Muscle of back (tissue), 11 donors: ENCODE results near the gene AMER2. TPM values are rescaled to one million over a fixed set of nuclear protein-coding genes. Genes with fewer than 3 reads are reported as not detected.
A peak's percentile ranks its signal among the peaks of the same experiment; 100 is the strongest.
"Not testable (repeated sequence)": the region's sequence is repeated elsewhere in the genome, so short reads cannot be mapped to it uniquely, and the experiment has no call there.

Experiments used
- DNase-seq, 3 donors: peaks; one replicate each; pipeline versions ENCODE4 v3.0.0 to v3.0.0-alpha.2; 2013
- polyA plus RNA-seq, 10 donors: library from polyadenylated mRNA; unstranded; fragments of 120-200 nt; gene quantifications; one replicate each; pipeline ENCODE4 v1.2.1, GENCODE V29; 2013; ENCODE audit not compliant: insufficient read length in 10 of 10

AMER2 gene
- polyA plus RNA-seq, 10 donors, result 0.03 to 0.50 (median 0.06) TPM

DNA sequence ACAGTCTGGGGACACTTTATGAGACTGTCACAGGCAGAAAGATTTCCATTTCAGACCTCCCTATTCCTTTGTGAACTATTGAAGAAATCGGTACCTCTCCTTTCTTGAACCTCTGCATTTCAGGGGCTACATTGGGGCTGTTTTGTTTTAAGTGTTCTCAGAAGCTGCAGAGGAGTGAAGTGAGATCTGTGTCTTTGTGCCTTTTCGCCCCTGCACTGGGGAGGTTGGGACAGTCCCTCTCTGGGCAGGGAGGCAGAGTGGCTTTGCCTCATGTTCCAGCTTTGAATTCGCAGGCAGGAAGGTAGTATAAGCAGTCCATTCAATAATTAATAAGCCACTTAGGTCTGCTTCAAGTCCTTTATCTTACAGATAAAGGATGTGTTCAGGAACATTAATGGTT is 9.5 kb upstream of the AMER2 start:
- DNase-seq, result no peak

DNA sequence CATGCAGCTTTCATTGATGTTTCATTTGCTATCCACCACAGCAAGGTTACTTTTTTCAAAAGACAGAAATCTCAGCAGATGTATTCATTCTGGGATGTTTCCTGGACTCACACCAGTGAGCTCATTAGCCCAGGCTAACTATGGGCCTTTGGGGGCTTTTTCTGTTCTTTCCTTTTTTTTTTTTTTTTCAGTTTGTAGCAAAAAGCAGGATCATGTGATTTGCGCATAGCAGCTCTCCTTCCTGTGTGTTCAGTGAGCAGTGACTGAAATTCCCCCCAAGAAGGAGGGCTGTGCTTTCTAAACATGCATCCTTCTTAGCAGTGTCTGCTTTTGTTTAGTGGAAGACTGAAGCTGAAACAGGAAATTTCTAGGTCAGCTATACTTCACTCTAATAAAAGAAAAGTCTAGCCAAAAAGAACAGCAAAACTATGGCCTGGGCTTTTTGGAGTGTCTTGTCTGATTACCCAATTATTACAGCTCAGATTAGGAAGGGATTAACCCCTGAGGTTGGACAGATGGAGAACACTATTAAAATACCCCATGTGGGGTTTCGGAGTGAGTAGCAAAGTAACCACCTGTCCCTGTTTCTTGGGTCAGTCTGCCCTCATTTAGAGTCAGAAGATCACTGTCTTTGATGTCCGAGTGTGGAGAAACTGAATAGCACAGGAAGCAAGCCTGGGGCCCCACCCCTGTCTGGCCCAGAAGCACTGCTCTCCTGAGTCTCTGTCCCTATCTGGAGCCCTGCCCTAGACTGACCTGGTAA is 8.9 kb upstream of the AMER2 start:
- peak in 1 of 3 donors; percentile 42 for DNase-seq

DNA sequence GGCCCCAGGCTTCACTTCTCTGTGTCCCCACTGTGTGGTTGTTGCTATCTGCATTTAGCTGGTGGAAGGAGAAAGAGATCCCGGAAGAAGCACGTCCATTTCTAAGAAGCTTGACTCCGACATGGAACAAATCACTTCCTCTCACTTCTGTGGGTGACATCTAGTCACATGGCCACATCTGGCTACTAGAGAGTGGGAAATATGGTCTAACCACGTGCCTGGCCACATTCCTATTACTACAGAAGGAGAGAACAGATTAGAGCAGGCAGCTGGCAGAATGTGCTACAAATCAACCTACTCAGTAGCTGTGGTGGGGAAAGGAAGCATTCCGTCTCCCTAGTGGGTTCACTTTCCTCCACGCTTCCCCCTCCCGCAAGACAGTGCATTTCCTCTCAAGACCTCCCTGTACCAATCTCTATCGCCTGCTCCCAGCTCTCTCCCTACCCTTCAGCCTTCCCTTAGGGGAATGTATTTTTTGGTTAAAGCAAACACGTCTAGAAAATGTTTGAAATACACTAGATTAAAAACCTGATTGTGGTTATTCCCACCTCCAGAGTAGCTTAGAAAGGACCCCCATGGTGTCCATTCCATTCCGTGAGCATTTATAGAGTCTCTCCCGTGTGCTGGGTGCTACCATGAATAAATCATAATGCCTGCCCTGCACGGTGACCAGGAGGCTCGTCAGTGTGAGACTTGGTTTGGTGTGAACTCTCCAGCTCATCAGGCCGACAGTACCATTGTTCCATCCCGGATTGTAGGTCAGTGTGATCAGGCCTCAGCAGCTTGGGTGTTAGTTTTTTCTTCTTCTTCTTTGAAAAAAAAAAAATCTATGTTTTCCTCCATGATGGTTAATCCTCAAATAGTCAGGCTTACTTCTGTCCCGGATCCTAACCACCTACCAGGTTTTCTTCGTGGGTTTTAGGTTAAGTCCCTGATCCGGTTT is 8.0 kb upstream of the AMER2 start:
- DNase-seq, result no peak

DNA sequence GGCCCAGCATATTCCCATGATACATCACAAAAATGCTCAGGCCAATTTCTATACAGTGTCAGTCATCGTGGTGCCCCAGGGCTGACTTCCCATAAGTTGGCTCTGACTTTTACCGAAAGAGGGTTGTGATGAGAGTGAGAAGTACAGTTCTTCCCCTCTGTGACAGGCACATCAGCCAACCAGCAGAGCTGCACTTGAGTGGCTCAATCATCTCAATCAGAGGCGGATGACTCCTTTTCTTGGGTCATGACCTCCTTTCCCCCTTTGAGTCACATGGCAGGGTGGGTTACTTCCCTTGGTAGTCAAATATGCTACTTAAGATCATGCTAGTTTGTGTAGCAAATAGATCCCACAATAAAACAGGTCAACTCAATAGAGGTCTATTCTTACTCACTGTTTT is 6.9 kb upstream of the AMER2 start:
- no peak for DNase-seq

DNA sequence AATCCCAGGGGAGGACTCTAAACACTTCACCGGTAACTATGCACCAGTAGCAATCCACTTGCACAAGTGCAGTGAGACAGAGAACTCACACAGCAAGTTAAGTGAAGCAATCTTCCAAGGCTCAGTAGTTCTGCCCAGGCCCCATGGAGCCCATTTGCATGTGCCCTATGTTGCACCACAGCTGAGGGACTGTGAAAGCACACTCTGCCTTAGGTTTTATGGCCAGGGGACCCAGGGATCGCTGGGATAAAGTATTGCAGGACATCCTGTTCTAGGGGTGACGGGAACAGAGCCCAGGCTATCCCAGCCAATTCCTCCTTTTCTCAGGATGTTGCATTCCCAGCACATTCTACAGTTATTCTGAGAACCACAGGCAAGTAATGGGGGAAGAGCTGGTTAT is 6.0 kb upstream of the AMER2 start:
- no peak for DNase-seq

DNA sequence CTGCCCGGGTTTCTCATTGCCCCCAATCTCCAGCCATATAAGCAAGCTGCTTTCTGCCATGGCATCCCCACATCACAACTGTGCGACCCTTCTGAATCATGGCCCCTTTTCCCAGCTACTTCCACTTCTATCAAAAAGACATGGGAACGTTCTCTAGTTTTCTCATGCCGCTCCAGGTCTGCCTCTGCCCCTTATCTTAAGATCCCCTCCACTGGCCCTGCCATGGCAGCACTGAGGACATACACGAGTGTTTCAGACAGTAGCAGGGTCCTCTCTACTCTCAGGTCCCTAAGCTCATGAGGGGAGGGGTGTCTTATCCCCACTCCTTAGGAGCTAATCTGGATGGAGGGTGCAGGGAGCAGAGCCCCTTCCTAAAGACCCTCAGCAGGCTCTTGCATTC is 5.5 kb upstream of the AMER2 start:
- DNase-seq, result no peak

DNA sequence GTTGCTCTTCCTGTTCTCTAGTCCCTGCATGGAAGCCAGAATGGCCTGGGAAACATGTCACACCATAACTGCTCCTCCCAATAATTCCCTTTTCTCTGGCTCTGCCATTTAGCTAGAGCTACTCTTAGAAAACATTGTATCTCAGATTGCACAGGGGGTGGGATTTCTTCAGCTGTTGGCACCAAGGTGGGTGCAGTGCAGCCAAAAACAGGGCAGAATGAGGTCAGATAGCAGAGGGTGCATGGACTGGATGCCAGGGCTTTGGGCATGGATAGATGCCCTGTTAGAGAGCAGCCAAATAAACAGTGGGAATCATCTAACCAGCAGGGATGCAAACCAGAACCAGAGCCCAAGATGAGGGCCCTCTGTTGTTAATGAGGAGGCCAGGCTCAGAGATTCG is 4.9 kb upstream of the AMER2 start:
- DNase-seq, result no peak

DNA sequence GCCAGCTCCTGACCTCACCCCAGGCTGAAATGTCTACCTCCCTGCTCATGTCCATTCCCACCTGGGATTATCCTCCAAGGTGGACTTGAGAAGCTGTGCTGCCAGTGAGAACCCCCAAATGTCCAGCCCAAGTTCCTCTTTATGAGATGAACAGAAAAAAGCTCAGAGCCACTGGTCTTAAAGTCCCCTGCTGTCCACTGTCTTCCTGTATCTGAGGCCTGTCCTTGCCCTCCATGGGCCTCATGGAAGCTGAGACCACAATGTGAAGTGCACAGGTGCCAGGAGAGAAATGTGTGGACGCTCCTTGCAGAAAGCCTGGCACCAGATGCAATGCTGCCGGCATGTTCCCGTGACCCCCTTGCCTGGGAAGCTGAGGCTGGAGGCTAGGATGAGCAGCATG is 3.3 kb upstream of the AMER2 start:
- no peak for DNase-seq

DNA sequence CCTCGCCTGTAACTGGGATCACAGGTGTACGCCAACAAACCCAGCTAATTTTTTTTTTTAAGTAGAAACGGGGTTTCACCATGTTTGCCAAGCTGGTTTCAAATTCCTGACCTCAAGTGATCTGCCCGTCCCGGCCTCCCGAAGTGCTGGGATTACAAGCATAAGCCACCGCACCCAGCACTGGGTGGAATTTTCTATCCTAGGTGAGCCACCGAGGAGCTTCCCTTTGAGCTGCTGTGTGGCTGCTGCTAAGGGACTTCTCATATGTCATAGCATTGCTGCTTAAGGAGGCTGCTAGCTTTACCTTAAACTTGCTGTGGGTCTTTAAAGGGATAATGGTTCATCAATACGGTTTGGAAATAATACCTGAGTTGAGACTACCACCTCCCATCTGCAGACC is 2.9 kb upstream of the AMER2 start:
- no peak for DNase-seq

DNA sequence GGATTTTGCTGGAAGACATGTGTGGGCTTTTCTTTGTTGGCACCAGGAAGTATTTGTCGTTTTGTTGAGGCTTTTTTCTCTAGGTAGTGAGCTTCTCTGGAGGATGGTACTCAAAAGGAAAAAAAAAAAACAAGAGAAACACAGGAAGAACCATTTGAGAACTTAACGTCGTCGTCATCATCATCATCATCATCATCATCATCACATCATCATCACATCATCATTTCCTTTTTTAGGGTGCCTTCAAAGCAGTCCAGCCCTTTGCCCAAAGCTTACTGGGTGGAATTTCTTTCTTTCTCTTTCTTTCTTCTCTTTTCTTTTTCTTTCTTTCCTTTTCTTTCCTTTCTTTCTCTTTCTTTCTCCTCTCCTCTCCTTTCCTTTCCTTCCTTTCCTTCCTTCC is 2.2 kb upstream of the AMER2 start:
- no peak for DNase-seq

DNA sequence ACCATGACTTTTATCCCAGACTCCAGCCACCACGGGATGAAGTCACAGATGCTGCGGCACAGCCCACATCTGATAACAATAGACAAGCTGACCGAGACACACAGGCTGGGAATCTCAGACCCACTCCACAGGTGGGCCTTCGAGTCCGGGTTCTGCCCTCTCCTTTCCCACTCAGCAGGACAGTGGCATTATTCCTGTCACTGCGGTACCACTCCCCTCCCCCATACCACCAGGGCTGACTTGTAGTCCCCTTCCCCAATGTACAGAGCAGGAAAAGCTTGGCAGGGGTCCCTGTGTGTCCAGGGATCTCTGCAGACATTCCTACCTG is 179 bp upstream of the AMER2 start:
- DNase-seq, result no peak

DNA sequence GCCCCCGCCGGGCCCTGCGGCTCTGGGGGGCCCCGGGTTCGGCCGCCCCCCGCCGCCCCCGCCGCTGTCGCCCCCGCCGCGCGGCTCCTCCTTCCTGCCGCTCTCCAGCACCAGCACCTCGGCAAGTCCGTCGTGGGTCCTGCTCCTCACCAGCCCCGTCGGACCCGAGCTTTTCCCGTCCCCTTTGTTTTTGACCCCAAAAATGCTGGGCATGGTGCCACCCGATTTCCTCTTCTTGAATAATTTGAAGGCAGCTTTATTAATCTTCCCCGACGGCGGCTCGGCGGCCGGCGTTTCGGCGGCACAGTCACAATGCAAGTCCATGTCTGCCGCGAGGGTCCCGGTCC is 945 bp downstream of the AMER2 start:
- DNase-seq, result no peak

DNA sequence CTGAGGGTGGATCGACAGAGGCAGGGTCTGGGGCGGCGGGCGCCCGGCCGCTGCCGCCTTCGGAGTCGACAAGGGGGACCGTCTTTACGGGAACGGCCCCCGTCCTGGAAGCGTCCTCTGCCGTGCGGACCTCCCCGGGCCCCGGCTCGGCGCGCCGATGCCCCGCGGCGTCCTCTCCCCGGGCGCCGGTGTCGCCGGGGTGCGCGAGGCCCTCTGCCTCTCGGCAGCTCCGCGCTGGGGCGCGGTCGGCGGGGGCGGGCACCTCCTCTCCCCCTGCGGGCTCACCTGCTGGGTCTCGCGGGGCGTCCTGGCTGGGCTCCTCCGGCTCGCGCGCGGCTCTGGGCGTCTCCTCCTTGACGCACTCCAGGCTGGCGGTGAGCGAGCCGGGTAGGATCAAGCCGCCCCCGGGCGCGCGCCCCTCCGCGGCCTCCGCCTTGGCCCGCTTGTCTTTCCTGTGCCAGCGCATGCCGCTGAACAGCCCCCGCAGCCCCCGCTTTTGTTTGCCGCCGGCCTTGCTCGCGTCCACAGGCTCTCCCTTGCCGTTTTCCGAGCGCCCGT is 1.5 kb downstream of the AMER2 start:
- peak in 1 of 3 donors; percentile 32 for DNase-seq

DNA sequence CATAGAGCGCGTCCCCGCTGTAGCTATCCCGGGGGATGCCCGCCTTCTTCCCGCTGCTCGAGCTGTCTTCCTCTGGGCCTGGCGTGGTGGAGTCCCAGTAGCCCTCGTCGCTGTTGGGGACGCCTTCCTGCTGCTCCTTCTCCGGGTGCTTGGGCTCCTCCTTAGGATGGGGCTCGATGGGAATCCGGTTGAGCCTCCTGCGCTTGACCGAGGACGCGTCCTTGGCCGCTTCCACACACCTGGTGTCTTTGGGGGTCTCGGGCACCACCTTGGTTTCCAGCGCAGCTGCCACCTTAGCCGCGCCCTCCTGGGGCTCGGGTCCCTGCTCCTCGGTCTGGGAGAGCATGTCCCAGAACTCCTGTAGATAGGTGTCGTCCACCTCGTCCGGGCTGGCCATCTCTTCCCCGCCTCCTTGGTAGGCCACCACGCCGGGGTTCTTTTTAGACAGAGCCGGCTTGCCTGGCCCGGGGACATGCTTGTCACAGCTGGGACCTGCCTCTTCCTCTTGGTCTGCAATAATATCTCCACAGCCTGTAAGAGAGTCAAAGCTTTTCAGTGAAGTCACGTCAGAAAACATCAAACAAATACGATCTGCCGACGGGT is 2.0 kb downstream of the AMER2 start:
- peak in 1 of 3 donors; percentile 8 for DNase-seq

DNA sequence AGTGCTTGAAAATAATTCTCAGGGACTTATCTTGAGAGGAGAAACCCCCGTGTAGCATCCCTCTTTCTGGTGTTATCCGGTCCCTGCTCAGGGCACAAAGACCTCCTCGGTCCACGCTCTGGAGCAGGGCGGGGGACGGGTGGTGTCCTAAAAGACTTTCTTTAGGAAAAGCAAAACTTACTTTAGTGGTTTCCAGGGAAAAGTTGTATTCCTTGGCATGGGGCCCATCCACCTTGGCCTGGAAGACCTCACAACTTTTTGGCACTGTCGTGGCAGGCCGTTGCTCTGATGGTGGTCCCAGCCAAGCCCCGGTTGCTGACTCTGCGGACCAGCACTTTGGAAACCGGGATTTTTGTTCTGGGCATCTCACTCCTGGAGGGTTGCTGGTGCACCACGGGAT is 2.7 kb downstream of the AMER2 start:
- no peak for DNase-seq

DNA sequence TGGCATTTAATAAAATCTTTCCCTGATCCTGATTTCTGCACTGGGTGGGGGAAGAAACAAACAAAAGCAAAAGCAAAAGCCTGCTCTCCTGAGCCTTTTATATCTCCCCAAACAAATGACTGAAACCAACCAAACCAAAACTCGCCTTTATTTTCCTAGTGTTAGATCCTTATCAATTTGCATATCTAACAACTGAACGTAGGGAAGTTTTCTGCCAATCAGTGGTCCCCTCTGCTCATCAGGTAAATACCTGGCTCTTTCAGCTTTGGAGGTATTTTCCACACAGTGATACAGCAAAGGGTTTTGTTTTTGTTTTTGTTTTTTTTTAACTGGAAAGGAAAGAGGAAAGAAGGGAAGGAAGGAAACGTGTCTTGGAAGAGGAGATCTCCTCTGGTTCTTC is 3.3 kb downstream of the AMER2 start:
- no peak for DNase-seq

DNA sequence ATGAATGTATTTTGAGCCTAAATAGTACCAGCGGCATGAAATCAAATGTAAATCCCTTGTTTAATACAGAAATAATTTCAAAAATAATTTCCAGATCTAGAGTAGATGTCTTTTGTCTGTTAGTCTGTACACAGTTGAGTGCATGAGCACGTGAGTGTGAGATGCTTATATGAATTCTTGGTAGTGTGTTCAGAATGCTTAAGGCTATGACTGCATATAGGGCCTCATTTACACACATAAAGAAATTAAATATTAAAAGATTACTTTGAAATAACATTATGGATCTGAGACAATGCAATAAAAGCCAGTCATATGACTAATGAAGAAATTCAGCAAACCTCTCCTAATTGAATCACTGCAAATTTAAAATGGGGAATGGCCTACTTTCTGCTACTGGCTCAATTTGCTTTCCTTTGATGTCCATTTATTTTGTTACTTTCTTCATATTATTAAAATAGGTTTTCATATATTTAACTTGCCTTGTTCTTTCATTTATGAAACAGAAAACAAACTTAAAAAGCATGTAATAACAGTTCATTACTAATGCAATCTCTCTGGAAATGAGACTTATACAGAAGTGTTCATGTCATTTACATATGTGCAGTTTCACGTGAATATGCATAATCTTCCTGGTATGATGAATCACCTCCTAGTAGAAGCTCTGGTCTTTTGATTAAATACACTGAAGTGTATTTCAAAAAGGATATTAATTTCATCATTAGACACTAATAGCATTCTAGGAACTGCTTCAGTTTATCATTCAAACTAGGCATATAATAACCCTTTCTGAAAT is 4.5 kb downstream of the AMER2 start:
- DNase-seq, result no peak

DNA sequence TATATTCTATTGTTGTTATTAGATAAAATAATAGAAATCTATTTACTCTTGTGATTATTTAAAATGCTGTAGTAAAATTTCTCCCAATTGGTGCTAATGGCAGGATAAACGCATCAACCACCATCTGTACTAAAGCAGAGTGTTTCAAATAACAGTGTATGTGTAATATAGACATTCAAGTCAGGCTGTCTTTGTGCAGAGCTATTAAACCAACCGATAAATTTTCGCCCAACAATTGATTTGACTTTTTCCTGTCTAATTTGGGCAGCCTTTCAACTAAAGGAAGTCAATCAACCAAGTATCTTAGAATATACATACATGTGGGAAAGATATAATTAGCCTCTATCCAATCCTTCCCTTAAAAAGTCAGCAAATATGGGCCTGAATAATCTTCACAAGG is 5.8 kb downstream of the AMER2 start:
- DNase-seq, result no peak

DNA sequence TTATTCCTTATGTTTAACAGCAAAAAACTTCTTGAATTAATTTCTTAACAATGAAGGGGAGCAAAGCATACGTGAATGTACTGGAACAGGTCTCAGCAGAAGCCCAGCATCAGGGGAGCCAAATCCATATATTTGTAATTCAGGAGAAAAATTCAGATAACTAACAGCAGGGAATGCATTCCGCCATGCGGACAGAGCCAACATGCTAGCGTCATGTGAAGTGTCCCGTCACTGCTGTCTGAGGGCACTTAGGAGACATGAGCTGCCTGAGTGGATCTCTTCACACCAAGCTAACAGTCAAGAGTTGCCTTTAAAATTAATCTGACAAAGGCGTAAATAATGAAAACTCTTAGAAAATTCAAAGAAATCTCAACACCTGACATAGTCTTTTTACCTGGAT is 6.4 kb downstream of the AMER2 start:
- no peak for DNase-seq

DNA sequence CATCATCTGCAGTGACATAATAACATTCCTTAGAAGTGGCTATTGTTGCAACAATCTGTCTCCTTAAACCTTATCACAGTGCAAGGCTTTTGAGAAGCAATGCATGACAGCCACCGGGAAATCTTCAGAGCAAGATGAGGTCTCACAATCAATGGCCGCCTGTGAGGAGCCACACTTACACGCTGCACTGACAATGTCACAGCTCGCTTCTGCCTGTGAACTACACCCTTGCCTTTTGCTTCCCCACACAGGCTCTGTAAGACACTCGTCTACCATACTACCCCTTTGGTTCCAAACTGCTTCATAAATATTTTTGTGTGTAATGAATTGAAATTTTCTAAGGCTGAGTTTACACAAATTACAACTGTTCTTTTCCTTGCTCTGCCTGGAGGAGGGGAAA is 6.9 kb downstream of the AMER2 start:
- DNase-seq, result not testable (repeated sequence)

DNA sequence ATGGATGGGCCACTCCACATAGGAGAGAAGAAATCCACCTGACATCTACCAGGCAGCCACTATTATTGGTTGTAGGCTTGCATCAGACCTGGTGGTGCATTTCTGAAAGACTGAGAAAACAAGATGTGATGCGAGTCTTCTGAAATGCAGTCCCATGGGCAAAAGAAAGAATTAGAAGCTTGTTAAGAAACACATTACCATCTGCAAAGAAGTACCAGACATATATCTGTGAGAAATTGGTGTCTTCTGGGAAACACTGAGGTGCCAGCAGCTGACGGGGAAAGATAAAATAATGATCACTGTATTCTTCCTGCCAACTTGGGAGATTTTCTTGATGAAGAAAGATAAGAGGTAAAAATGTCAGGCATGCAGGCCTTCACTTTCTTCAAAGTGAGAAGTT is 14.4 kb downstream of the AMER2 start:
- no peak for DNase-seq

DNA sequence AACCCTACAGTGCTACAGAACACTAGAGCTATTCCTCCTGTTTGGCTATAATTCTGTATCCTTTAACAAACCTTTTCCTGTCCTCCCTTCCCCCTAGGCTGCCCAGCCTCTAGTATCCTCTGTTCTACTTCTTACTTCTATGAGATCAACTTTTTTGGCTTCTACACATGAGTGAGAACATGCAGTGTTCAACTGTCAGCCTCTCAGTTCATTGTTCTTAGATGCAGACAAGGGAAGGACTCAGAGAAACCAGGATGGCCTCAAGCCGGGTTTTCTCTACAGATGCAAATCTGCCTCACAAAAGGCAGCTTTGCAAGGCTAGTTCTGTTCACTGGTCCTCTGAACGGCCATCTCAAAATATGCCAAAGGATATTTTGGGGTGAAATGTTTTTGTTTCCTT is 18.4 kb downstream of the AMER2 start:
- DNase-seq, result peak in 1 of 3 donors; percentile 3
